Measurements from ENCODE around the gene EIF3I.
A peak's percentile ranks its signal among the peaks of the same experiment; 100 is the strongest.

EIF3I gene

GRCh38 chr1:32266921-32267591 lies 44.8 kb downstream of the EIF3I start:
- DNase-seq (ENCODE audit: low read depth): no peak

DNA sequence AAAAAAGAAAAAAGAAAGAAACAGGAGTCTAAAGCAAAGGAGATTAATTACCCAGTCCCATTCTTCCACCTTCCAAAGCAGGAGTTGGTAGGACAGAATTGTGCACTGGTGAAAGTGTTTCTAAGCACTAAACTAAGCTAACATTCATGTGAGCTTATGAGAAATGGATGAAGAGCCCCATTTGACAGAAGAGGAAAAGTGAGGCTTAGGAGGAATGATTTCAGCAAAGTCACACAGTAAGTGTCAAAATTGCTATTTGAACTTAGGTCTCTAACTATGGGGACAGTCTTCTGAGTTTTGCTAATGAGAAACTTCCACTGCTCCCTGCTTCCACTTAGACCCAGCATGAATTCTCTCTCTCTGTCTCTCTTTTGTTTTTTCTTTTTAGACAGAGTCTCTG lies 47.5 kb downstream of the EIF3I start:
- DNase-seq (ENCODE audit: low read depth): no peak

DNA sequence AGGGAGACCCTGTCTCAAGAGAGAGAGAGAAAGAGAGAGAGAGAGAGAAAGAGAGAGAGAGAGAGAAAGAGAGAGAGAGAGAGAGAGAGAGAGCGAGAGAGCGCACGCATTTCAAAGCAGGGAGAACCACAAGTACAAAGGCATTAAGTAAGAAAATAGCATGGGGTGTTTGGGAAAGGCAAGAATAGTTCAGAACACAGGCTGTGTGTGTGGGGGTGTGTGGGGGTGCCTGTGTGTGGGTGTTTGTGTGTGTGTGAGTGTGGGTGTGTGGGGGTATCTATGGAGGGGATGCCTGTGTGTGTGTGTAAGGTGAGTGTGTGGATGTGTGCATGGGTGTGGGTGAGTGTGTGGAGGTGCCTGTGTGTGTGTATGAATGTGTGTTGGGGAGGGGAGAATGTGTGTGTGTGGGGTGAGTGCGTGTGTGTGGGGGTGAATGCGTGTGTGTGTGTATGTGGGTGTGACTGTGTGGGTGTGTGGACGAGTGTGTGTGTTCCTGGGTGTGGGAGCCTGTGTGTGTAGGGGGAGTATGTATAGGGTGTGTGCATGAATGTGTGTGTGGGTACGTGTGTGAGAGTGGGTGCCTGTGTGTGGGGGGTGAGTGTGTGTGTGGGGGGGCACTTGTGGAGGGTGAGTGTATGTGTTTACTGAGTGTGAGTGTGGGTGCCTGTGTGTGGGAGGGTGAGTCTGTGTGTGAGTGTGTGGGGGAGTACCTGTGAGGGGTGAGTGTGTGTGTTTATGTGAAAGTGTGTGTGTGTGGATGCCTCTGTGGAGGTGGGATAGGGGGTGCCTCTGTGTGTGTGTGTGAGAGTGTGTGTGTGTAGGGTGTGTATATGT lies 50.6 kb downstream of the EIF3I start:
- no peak for DNase-seq (ENCODE audit: low read depth)

- peak; percentile 72 for DNase-seq (ENCODE audit: low read depth)
Observed at GRCh38 chr1:32273391-32274208, 51.4 kb downstream of the EIF3I start.

- DNase-seq (ENCODE audit: low read depth): no peak
Observed at GRCh38 chr1:32274646-32275340, 52.6 kb downstream of the EIF3I start.

GRCh38 chr1:32275424-32275823 lies 53.2 kb downstream of the EIF3I start:
- DNase-seq (ENCODE audit: low read depth): no peak

DNA sequence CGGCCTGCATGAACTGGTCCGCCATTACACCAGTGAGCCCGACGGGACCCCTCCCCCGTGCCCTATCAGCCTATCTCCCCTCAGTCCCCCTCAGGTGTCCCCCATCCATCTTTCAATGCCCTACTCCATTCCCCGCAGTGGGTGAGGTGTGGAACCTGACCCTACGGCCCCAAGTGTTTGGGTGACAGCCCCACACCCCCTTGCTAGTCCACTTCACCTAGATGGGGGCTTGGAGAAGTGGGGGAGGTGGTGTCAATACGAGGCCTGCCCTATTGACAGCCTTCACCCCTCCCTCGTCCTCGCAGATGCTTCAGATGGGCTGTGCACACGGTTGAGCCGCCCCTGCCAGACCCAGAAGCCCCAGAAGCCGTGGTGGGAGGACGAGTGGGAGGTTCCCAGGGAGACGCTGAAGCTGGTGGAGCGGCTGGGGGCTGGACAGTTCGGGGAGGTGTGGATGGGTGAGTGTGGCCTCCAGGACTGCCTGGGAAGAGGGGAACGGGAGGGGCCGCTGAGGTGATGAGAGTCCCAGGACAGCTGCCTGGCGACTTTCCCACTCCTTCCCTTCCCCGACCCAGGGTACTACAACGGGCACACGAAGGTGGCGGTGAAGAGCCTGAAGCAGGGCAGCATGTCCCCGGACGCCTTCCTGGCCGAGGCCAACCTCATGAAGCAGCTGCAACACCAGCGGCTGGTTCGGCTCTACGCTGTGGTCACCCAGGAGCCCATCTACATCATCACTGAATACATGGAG lies 54.0 kb downstream of the EIF3I start:
- no peak for DNase-seq (ENCODE audit: low read depth)
